B cell (primary cell): ENCODE data around the gene CNTN2. TPM values are rescaled to one million over a fixed set of nuclear protein-coding genes. Genes with fewer than 3 reads are reported as not detected.

Source experiments
- ATAC-seq: fragments of 200-7000 bp; cut with Tn5 transposase; one replicate; pipeline ENCODE4 v1.10.0; 2021; ENCODE audit warnings: low read depth, mild to moderate bottlenecking, moderate number of reproducible peaks, moderate library complexity
- CTCF ChIA-PET: fragments of 350-600 bp; sonication (Branson Sonifier 250); formaldehyde crosslinking; loops from one replicate; lab custom pipeline; 2021; ENCODE audit warnings: antibody characterized with exemption, inconsistent platforms; lab: Charles Lee
- POLR2A ChIA-PET: fragments of 350-600 bp; sonication (Branson Sonifier 250); formaldehyde crosslinking; loops from one replicate; lab custom pipeline; 2021; ENCODE audit warnings: antibody characterized with exemption; lab: Charles Lee
- DNase-seq: peaks from one replicate; pipeline ENCODE4 v3.0.0; 2013
- H2AFZ ChIP-seq: 2 replicates; pipeline ENCODE4 v1.6.1; 2012; ENCODE audit warnings: mild to moderate bottlenecking, low read depth, low read length; ENCODE audit not compliant: insufficient read depth, poor library complexity, severe bottlenecking
- H3K27ac ChIP-seq, 2 donors: 1 replicate in 1 of 2; 2 replicates in 1 of 2; pipeline ENCODE4 v1.5.1; 2012 to 2013; ENCODE audit warnings: low read length in 2 of 2, mild to moderate bottlenecking in 2 of 2, moderate library complexity in 1 of 2
- H3K27me3 ChIP-seq, 4 experiments: fragments of 200-600 bp in 1 of 4; sonication (generic) in 1 of 4; replicated peaks in 1 of 4; 1 replicate in 2 of 4; 2 replicates in 2 of 4; pipeline versions ENCODE4 v1.6.1 to v1.7.0; 2013 to 2016; ENCODE audit warnings: low read length in 3 of 4, mild to moderate bottlenecking in 2 of 4, mixed read lengths in 1 of 4, moderate library complexity in 1 of 4; ENCODE audit not compliant: insufficient read depth in 4 of 4, control insufficient read depth in 3 of 4; ENCODE audit errors: control extremely low read depth in 1 of 4
- H3K36me3 ChIP-seq, 2 experiments: replicated peaks in 1 of 2; 1 replicate in 1 of 2; 2 replicates in 1 of 2; pipeline versions ENCODE4 v1.6.1 to v1.7.1; 2013; ENCODE audit warnings: low read length in 1 of 2; ENCODE audit not compliant: insufficient read depth in 2 of 2, control insufficient read depth in 1 of 2; ENCODE audit errors: control extremely low read depth in 1 of 2, extremely low read depth in 1 of 2
- H3K4me1 ChIP-seq, 2 donors: fragments of 200-600 bp in 1 of 2; sonication (generic) in 1 of 2; 1 replicate in 1 of 2; 2 replicates in 1 of 2; pipeline versions ENCODE4 v1.5.1 to v1.6.1; 2013 to 2017; ENCODE audit warnings: low read length in 2 of 2; ENCODE audit not compliant: control insufficient read depth in 2 of 2, insufficient read depth in 2 of 2
- H3K4me2 ChIP-seq: replicated peaks from 2 replicates; pipeline ENCODE3; 2012; ENCODE audit warnings: mild to moderate bottlenecking, low read depth, low read length; ENCODE audit not compliant: poor library complexity, severe bottlenecking
- H3K4me3 ChIP-seq, 5 experiments: fragments of 200-600 bp in 1 of 5; sonication (generic) in 1 of 5; 1 replicate in 3 of 5; 2 replicates in 2 of 5; pipeline versions ENCODE4 v1.5.1 to v1.7.0; 2011 to 2016; ENCODE audit warnings: low read length in 4 of 5, mild to moderate bottlenecking in 4 of 5, low read depth in 2 of 5, control low read depth in 1 of 5, moderate library complexity in 1 of 5; ENCODE audit not compliant: insufficient read depth in 1 of 5; ENCODE audit errors: control extremely low read depth in 1 of 5, extremely low read depth in 1 of 5
- H3K79me2 ChIP-seq: fragments of 200-600 bp; sonication (generic); one replicate; pipeline ENCODE4 v1.6.0; 2016; ENCODE audit warnings: low read length; ENCODE audit not compliant: control insufficient read depth, insufficient read depth
- H3K9ac ChIP-seq: fragments of 200-600 bp; sonication (generic); 2 replicates; pipeline ENCODE4 v1.6.1; 2017; ENCODE audit warnings: mild to moderate bottlenecking, low read length, moderate library complexity
- H3K9me3 ChIP-seq, 3 donors: one replicate each; pipeline versions ENCODE4 v1.6.1 to v1.7.1; 2013; ENCODE audit warnings: low read length in 2 of 3; ENCODE audit not compliant: control insufficient read depth in 2 of 3, insufficient read depth in 1 of 3; ENCODE audit errors: control extremely low read depth in 1 of 3
- H4K20me1 ChIP-seq: 2 replicates; pipeline ENCODE4 v1.6.0; 2012; ENCODE audit warnings: mild to moderate bottlenecking, low read length; ENCODE audit not compliant: insufficient read depth, control insufficient read depth, poor library complexity, severe bottlenecking
- H3K27ac Mint-ChIP-seq: one replicate; pipeline ENCODE4 v1.8.0; 2021; ENCODE audit warnings: mixed read lengths
- H3K27me3 Mint-ChIP-seq: one replicate; pipeline ENCODE4 v1.8.0; 2021; ENCODE audit warnings: mixed read lengths
- H3K4me1 Mint-ChIP-seq: one replicate; pipeline ENCODE4 v1.8.0; 2021; ENCODE audit warnings: mixed read lengths
- H3K4me3 Mint-ChIP-seq: one replicate; pipeline ENCODE4 v1.8.0; 2021; ENCODE audit warnings: mixed read lengths
- H3K9me3 Mint-ChIP-seq: one replicate; pipeline ENCODE4 v1.8.0; 2022; ENCODE audit warnings: mixed read lengths; ENCODE audit not compliant: insufficient read depth
- EZH2 ChIP-seq: IDR thresholded peaks from 2 replicates; pipeline ENCODE4 v1.6.1; 2012; ENCODE audit warnings: borderline replicate concordance, low read depth, mild to moderate bottlenecking, moderate library complexity, low read length; ENCODE audit not compliant: insufficient read depth, poor library complexity, severe bottlenecking
- WGBS: methylation state at CpG from one replicate; pipeline ENCODE4 v1.1.5; 2013; ENCODE audit warnings: missing lambda C conversion rate; ENCODE audit not compliant: insufficient coverage; 5-methylcytosine and 5-hydroxymethylcytosine counted together
- intact Hi-C: fragments of 100-400 bp; cut with micrococcal nuclease; formaldehyde crosslinking; loops from one replicate; pipeline ENCODE4 v1.10.0; 2022
- polyA plus RNA-seq: library from polyadenylated mRNA; depleted of rRNA; stranded (reverse); fragments of >200 nt; gene quantifications from 2 replicates; pipeline ENCODE4 v1.2.3, GENCODE V29; 2012
- total RNA-seq, 2 donors: library from RNA; stranded (reverse); fragments of 120-200 nt in 1 of 2; gene quantifications; 1 replicate in 1 of 2; 2 replicates in 1 of 2; pipeline versions ENCODE4 v1.2.3 to v1.2.4, GENCODE V29; 2013 to 2022
- TF ChIP-seq, protein P1 (sequence below): fragments of 200-600 bp; IDR thresholded peaks from one replicate; pipeline ENCODE4 v1.8.0; 2022; ENCODE audit warnings: antibody characterized with exemption, mild to moderate bottlenecking

The CNTN2 gene
- total and polyA plus RNA-seq, 2 donors (not counting 1 experiment from before 2014, with no cell fraction given), result not detected

GRCh38 chr1:205075642-205076155 is 32.7 kb downstream of the CNTN2 start:
- DNase-seq (no peak), ATAC-seq (no peak)
- H3K9me3 Mint-ChIP-seq, result no peaks in the 10 kb centered on the region
- Histone ChIP-seq H2AFZ (no peak overlapping the region), H3K4me3 (no peak overlapping the region), H3K79me2 (no peaks in the 10 kb centered on the region), H3K27ac (no peak overlapping the region), H4K20me1 (no peaks in the 10 kb centered on the region), H3K9me3 (no peaks in the 10 kb centered on the region), H3K4me1 (no peaks in the 10 kb centered on the region), H3K9ac (no peak overlapping the region), H3K36me3 (no peaks in the 10 kb centered on the region), H3K27me3 (no peaks in the 10 kb centered on the region), H3K4me2 (no peak overlapping the region)
- WGBS, result 65% methylated on average over 7 of the region's 7 CpGs
- TF ChIP-seq EZH2, result no peak
- TF ChIP-seq, protein P1, sequence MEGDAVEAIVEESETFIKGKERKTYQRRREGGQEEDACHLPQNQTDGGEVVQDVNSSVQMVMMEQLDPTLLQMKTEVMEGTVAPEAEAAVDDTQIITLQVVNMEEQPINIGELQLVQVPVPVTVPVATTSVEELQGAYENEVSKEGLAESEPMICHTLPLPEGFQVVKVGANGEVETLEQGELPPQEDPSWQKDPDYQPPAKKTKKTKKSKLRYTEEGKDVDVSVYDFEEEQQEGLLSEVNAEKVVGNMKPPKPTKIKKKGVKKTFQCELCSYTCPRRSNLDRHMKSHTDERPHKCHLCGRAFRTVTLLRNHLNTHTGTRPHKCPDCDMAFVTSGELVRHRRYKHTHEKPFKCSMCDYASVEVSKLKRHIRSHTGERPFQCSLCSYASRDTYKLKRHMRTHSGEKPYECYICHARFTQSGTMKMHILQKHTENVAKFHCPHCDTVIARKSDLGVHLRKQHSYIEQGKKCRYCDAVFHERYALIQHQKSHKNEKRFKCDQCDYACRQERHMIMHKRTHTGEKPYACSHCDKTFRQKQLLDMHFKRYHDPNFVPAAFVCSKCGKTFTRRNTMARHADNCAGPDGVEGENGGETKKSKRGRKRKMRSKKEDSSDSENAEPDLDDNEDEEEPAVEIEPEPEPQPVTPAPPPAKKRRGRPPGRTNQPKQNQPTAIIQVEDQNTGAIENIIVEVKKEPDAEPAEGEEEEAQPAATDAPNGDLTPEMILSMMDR, result no peak
- H3K4me1 Mint-ChIP-seq, result no peaks in the 10 kb centered on the region
- no peaks in the 10 kb centered on the region for H3K27me3 Mint-ChIP-seq
- ChIA-PET POLR2A (interaction anchor here (0.6 kb wide), 1 partner anchor 11 kb away, joined by 3 read pairs; no protein-coding TSS in a partner anchor), CTCF (interaction anchor here (1.2 to 2.0 kb wide), 2 partner anchors 14 to 100 kb away, joined by 3 to 10 read pairs; no protein-coding TSS in a partner anchor)
- no peak overlapping the region for H3K27ac Mint-ChIP-seq
- intact Hi-C loops, result no loop called here
- no peak overlapping the region for H3K4me3 Mint-ChIP-seq

GRCh38 chr1:205076245-205076761 is 33.3 kb downstream of the CNTN2 start:
- Histone ChIP-seq H3K9ac (no peak overlapping the region), H3K79me2 (no peaks in the 10 kb centered on the region), H2AFZ (no peak overlapping the region), H3K27ac (no peak overlapping the region), H3K4me2 (no peak overlapping the region), H3K4me1 (no peaks in the 10 kb centered on the region), H3K27me3 (no peaks in the 10 kb centered on the region), H3K36me3 (no peaks in the 10 kb centered on the region), H3K9me3 (no peaks in the 10 kb centered on the region), H3K4me3 (no peak overlapping the region), H4K20me1 (no peaks in the 10 kb centered on the region)
- ChIA-PET POLR2A (no interaction called here), CTCF (interaction anchor here (1.2 to 2.0 kb wide), 2 partner anchors 15 to 100 kb away, joined by 3 to 10 read pairs; no protein-coding TSS in a partner anchor)
- no peak for TF ChIP-seq EZH2
- TF ChIP-seq, protein P1, result no peak
- WGBS, result 83% methylated on average over 3 of the region's 4 CpGs
- Mint-ChIP-seq H3K4me1 (no peaks in the 10 kb centered on the region), H3K4me3 (no peak overlapping the region), H3K27ac (no peak overlapping the region), H3K9me3 (no peaks in the 10 kb centered on the region), H3K27me3 (no peaks in the 10 kb centered on the region)
- DNase-seq, result no peak
- intact Hi-C loops, result no loop called here
- no peak for ATAC-seq
